Activated naive CD8-positive, alpha-beta T cell (primary cell): Measurements from ENCODE around the gene ZSWIM3.

ENCODE experiments used
- H3K27ac Mint-ChIP-seq: one replicate; pipeline ENCODE4 v1.8.0; 2021; ENCODE audit warnings: mixed read lengths
- H3K27me3 Mint-ChIP-seq: one replicate; pipeline ENCODE4 v1.8.0; 2021; ENCODE audit warnings: mixed read lengths
- H3K36me3 Mint-ChIP-seq: one replicate; pipeline ENCODE4 v1.8.0; 2021; ENCODE audit warnings: mixed read lengths
- H3K4me1 Mint-ChIP-seq: one replicate; pipeline ENCODE4 v1.8.0; 2021; ENCODE audit warnings: low read depth, mixed read lengths
- H3K4me3 Mint-ChIP-seq: one replicate; pipeline ENCODE4 v1.8.0; 2021; ENCODE audit warnings: mild to moderate bottlenecking, mixed read lengths
- H3K9me3 Mint-ChIP-seq: one replicate; pipeline ENCODE4 v1.8.0; 2021; ENCODE audit warnings: low read depth, mixed read lengths

ZSWIM3 gene

DNA sequence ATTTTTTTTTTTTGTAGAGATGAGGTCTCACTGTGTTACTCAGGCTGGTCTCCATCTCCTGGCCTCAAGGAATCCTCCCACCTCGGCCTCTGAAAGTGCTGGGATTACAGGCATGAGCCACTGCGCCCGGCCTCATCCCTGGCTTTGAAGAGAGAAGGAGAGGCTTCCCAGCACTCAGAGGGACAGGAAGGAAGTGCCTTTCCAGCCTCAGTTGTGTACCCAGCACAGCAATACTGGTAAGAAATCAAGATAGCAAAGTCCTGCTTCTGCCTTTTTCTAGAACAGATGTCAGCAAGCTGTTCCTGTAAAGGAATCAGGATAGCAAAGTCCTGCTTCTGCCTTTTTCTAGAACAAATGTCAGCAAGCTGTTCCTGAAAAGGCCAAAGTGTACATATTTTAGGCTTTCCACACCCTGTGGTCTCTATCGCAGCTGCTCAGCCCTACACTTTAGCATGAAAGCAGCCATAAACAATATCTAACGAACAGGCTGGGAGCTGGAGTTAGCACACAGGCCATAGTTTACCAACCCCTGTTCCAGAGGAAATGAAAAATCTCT is 60.8 kb downstream of the ZSWIM3 start:
- no peaks in the 10 kb centered on the region for H3K36me3 Mint-ChIP-seq
- no peak overlapping the region for H3K27ac Mint-ChIP-seq
- H3K9me3 Mint-ChIP-seq, result no peaks in the 10 kb centered on the region
- peaks cover 8% of the 10 kb centered on the region for H3K27me3 Mint-ChIP-seq
- no peaks in the 10 kb centered on the region for H3K4me1 Mint-ChIP-seq
- no peak overlapping the region for H3K4me3 Mint-ChIP-seq

DNA sequence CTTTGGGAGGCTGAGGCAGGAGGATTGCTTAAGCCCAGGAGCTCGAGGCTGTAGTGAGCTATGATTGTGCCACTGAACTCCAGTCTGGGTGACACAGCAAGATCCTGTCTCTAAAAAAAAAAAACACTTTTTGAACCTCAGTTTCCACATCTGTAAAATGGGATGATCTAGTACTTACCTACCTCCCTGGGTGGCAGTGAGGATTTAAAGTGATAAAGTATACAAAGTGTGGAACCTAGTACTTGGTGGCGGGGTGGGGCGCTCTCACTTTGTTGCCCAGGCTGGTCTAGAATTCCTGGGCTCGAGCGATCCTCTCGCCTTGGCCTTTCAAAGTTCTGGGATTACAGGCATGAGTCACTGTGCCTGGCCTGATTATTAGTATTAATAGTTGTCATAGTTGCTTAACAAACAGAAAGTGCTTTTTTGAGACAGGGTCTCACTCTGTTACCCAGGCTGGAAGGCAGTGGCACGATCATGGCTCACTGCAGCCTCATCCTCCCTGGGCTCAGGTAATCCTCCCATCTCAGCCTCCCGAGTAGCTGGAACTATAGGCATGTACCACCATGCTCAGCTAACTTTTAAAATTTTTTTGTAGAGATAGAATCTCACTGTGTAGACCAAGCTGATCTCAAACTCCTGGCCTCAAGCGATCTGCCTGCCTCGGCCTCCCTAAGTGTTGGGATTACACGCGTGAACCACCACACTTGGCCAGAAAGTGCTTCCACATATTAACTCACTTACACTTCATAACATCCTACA is 61.5 kb downstream of the ZSWIM3 start:
- no peaks in the 10 kb centered on the region for H3K36me3 Mint-ChIP-seq
- H3K4me1 Mint-ChIP-seq, result no peaks in the 10 kb centered on the region
- H3K9me3 Mint-ChIP-seq, result no peaks in the 10 kb centered on the region
- H3K27me3 Mint-ChIP-seq, result peaks cover 8% of the 10 kb centered on the region
- H3K27ac Mint-ChIP-seq, result no peak overlapping the region
- no peak overlapping the region for H3K4me3 Mint-ChIP-seq

DNA sequence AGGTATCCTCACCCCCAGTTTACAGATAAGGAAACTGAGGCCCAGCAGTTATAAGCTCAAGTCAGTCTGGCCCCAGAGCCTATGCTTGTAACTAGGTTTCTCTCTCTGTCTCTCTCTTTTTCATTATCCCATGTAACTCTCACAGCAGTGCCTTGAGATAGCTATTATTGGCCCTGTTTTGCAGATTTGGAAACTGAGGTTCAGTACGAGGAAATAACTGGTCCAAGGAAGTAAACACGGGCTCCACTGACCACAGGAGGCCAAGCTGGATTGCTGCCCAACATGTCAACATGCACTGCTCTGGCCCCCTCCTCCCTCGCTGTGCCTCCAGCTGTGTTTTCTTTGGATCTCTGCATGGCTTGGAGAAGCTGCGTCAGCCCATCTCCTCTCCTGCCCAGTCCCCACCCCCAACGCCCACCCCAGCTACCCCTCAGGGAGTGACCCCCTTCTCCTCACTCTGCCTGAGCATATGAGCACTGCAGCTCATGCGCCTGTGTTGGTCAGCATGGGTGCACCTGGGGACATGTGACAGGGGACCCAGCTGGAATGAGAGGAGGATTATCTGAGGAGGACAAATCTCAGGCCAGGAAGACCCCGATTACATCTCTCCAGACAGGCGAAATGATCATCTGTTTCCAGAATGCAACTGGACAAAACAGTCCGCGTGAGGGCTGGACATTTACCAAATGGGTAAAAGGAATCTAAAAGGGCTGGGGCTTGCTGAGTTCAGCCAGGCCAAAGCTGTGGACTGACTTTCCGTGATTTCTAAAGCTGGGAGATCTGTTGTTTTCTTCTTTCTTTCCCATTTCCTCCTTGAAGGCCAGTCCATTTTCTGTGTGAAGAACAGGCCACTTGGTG is 62.4 kb downstream of the ZSWIM3 start:
- no peaks in the 10 kb centered on the region for H3K4me1 Mint-ChIP-seq
- peaks cover 6% of the 10 kb centered on the region for H3K27me3 Mint-ChIP-seq
- H3K4me3 Mint-ChIP-seq, result no peak overlapping the region
- H3K27ac Mint-ChIP-seq, result no peak overlapping the region
- no peaks in the 10 kb centered on the region for H3K9me3 Mint-ChIP-seq
- H3K36me3 Mint-ChIP-seq, result no peaks in the 10 kb centered on the region

DNA sequence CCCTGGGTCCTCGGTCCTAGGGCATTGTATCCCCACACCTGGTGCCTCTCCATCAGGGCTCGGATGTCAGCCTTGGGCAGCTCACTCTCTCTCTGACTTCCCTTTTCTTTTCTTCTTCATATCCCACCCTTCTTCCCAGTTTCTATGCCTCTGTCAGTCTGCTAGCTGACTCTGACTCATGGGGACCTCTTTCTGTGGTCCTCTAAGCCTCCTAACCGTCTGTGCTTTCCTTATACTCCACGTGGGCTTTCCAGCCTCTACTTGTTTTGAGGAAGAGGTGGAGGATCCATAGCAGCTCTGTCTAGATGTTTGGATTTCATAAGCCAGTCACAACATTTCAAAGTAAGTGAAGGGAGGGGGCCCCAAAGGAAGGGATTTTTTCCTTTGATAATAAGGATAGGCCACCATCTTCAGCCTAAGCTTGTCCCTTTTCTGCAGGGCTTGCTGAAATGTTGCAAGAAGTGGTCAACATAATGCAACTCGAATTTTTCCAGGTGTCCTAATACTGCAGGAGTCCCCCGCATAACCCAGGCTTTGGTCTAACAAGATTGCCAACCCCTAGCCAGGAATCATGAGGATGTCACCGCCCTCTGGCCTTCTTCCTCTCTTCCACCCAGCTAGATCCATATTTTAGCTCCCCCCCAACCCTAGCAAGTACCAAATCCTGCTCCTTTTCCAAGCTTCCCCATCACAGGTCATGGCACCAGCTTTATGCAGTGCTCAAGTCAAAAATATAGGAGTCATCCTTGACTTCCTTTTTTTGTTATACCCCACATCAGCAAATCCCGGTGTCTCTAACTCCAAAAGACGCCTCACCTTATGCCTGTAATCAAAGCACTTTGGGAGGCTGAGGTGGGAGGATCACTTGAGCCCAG is 63.3 kb downstream of the ZSWIM3 start:
- H3K36me3 Mint-ChIP-seq, result no peaks in the 10 kb centered on the region
- H3K4me1 Mint-ChIP-seq, result no peaks in the 10 kb centered on the region
- no peak overlapping the region for H3K4me3 Mint-ChIP-seq
- peaks cover 6% of the 10 kb centered on the region for H3K27me3 Mint-ChIP-seq
- no peak overlapping the region for H3K27ac Mint-ChIP-seq
- no peaks in the 10 kb centered on the region for H3K9me3 Mint-ChIP-seq

DNA sequence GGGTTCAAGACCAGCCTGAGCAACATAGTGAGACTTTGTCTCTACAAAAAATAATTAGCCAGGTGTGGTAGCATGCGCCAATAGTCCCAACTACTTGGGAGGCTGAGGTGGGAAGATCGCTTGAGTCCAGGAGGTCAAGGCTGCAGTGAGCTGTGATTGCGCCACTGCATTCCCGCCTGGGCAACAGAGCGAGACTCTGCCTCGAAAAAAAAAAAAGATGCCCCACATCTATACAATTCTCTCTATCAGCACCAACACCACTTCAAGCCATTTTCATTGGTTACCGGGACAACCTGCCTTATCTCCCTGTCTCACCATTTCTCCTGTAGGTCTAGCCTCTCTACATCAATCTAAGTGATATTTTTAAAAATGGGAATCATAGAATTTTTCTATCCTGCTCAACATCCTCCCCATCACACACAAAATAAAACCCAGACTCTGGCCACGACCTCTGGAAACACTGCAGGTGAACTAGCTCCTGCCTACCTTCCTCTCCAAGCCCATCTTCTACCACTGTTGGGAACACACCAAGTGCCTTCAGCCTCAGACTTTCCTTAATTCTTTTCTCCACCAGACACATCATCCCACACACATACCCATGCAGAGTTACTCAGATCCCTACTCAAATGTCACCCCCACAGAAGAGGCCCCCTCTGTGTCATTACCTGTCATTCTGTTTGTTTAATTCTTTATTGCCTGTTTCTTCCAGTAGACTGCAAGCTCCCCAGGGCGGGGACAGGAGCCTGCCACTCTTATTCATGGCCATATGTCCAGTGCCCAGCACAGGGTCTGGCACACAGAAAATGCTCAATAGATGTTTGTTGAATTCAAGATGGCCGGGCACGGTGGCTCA is 64.1 kb downstream of the ZSWIM3 start:
- no peak overlapping the region for H3K4me3 Mint-ChIP-seq
- H3K27ac Mint-ChIP-seq, result no peak overlapping the region
- peaks cover 1% of the 10 kb centered on the region for H3K27me3 Mint-ChIP-seq
- no peaks in the 10 kb centered on the region for H3K4me1 Mint-ChIP-seq
- no peaks in the 10 kb centered on the region for H3K9me3 Mint-ChIP-seq
- H3K36me3 Mint-ChIP-seq, result no peaks in the 10 kb centered on the region

DNA sequence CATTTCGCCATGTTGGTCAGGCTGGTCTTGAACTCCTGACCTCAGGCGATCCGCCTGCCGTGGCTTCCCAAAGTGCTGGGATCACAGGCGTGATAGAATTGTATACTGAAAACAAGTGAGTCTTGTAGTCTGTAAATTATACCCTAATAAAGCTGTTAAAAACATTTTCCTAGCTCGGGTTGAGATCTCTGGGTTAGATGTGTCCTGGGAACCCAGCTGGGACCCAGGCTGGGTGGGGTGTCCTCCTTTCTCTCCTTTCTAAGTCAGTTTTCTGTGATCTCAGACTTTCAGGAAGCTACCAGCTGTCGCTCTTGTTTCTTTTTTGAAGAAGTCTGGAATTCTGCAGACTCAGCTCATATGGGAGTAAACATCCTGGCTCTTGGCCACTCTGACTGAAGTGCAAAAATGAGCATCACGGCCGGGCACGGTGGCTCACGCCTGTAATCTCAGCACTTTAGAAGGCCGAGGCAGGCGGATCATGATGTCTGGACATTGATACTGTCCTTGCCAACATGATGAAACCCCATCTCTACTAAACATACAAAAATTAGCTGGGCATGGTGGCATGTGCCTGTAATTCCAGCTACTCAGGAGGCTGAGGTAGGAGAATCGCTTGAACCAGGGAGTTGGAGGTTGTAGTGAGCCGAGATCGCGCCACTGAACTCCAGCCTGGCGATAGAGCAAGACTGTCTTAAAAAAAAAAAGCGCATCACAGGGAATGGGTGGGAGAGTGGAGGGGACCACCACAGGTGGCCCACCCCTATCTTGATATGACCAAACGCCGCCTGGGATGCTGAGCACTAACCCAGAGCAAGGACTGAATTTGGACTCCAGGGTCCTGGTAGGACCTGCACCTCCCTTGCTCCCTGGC is 67.2 kb downstream of the ZSWIM3 start:
- Mint-ChIP-seq H3K9me3 (no peaks in the 10 kb centered on the region), H3K27ac (no peak overlapping the region), H3K36me3 (no peaks in the 10 kb centered on the region), H3K4me3 (no peak overlapping the region), H3K4me1 (no peaks in the 10 kb centered on the region), H3K27me3 (peaks cover 1% of the 10 kb centered on the region)

DNA sequence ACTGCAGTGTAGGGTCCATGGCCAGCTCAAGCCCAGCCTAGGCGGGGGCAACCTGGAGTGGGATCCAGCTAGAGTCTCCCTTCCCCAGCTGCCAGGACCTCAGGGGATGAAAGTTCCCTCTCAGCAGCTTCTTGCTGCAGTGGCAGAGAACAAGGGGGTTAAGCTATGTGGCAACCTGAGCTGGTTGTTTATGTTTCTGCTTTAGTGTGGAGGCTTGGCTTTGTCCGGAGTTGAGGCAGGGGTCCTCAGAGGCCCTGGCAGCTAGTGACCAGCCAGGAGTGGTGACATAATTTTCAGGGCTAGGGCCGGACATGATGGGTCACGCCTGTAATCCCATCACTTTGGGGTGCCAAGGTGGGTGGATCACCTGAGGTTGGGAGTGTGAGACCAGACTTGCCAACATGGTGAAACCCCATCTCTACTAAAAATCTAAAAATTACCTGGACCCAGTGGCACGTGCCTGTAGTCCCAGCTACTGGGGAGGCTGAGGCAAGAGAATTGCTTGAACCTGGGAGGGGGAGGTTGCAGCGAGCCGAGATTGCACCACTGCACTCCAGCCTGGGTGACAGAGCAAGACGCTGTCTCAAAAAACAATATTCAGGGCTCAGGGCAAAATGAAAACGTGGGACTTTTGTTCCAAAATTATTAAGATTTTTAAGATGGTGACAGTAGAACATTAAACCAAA is 68.5 kb downstream of the ZSWIM3 start:
- H3K9me3 Mint-ChIP-seq, result no peaks in the 10 kb centered on the region
- H3K4me3 Mint-ChIP-seq, result no peak overlapping the region
- H3K36me3 Mint-ChIP-seq, result no peaks in the 10 kb centered on the region
- H3K4me1 Mint-ChIP-seq, result no peaks in the 10 kb centered on the region
- H3K27me3 Mint-ChIP-seq, result peaks cover 1% of the 10 kb centered on the region
- H3K27ac Mint-ChIP-seq, result no peak overlapping the region

DNA sequence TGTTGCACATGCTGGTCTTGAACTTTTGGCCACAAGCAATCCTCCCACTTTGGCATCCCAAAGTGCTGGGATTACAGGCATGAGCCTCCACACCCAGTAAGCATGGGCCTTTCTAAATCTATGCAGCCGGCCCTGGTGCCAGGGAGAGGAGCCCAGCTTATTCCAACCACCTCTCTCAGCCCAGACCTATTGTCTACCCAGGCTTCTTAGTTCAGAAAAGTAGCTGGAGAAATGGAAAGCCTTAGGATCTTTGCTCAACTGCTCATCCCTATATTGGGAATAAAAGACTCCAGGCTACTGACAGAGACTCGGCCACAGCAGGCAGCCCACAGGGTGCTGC is 69.3 kb downstream of the ZSWIM3 start:
- Mint-ChIP-seq H3K36me3 (no peaks in the 10 kb centered on the region), H3K9me3 (no peaks in the 10 kb centered on the region), H3K4me3 (no peak overlapping the region), H3K27ac (no peak overlapping the region), H3K4me1 (no peaks in the 10 kb centered on the region), H3K27me3 (peaks cover under 1% of the 10 kb centered on the region)

DNA sequence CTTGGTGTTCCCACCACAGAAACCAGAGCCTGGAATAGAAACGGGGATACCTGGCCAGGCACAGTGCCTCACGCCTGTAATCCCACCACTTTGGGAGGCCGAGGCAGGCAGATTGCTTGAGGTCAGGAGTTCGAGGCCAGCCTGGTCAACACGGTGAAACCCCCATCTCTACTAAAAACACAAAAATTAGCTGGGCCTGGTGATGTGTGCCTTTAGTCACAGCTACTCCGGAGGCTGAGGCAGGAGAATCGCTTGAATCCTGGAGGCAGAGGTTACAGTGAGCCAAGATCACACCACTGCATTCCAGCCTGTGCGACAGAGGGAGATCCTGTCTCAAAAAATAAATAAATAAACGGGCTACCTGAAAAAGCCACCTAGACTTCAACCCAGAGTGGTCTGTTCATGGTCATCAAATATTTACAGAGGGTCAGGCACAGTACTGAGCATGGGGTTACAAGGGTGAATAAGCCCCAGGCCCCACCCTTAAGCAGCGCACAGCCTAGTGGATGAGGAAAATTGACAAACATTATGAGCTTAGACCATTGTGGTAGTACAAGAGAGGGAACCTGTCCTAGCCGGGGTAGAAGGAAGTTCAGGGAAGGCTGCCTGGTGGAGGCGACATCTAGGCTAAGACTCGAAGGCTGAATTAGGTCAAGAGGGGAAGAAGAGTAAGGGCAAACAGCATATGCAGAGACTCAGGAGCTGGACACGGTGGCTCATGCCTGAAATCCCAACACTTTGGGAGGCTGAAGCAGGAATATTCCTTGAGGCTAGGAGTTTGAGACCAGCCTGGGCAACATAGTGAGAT is 69.9 kb downstream of the ZSWIM3 start:
- no peaks in the 10 kb centered on the region for H3K36me3 Mint-ChIP-seq
- no peaks in the 10 kb centered on the region for H3K27me3 Mint-ChIP-seq
- no peaks in the 10 kb centered on the region for H3K4me1 Mint-ChIP-seq
- H3K27ac Mint-ChIP-seq, result no peak overlapping the region
- H3K9me3 Mint-ChIP-seq, result no peaks in the 10 kb centered on the region
- H3K4me3 Mint-ChIP-seq, result no peak overlapping the region
